T-cell (primary cell): ENCODE results near the gene SIGLEC15. TPM values are rescaled to one million over a fixed set of nuclear protein-coding genes. Genes with fewer than 3 reads are reported as not detected.

ENCODE experiments used
- ATAC-seq, 4 experiments: fragments of 200-7000 bp in 3 of 4; fragments of 150-1000 bp in 1 of 4; cut with Tn5 transposase; replicated peaks in 1 of 4; 1 replicate in 3 of 4; 2 replicates in 1 of 4; pipeline ENCODE4 v1.10.0; 2021; ENCODE audit warnings: moderate library complexity in 3 of 4, mild to moderate bottlenecking in 2 of 4, moderate number of reproducible peaks in 1 of 4
- CTCF ChIA-PET, 2 donors: fragments of 300-600 bp; sonication (Branson Sonifier 250); formaldehyde crosslinking; loops; one replicate each; lab custom pipeline; 2022; ENCODE audit warnings: antibody characterized with exemption in 2 of 2; lab: Charles Lee
- POLR2A ChIA-PET, 2 donors: fragments of 300-600 bp; sonication (Branson Sonifier 250); formaldehyde crosslinking; loops; one replicate each; lab custom pipeline; 2022; ENCODE audit warnings: antibody characterized with exemption in 2 of 2; lab: Charles Lee
- DNase-seq, 35 experiments: peaks; one replicate each; pipeline versions ENCODE4 v3.0.0 to v3.0.0-alpha.2; 2013 to 2023
- H3K27ac ChIP-seq: one replicate; pipeline ENCODE4 v1.5.1; 2013; ENCODE audit warnings: low read length
- H3K27me3 ChIP-seq, 2 experiments: replicated peaks in 1 of 2; 1 replicate in 1 of 2; 2 replicates in 1 of 2; pipeline versions ENCODE4 v1.6.1 to v1.7.0; 2013; ENCODE audit warnings: low read length in 1 of 2, mixed read lengths in 1 of 2; ENCODE audit not compliant: control insufficient read depth in 2 of 2, insufficient read depth in 2 of 2; ENCODE audit errors: extremely low read depth in 1 of 2
- H3K36me3 ChIP-seq, 2 donors: 1 replicate in 1 of 2; 2 replicates in 1 of 2; pipeline versions ENCODE4 v1.6.1 to v1.7.0; 2013; ENCODE audit warnings: low read length in 1 of 2; ENCODE audit not compliant: control insufficient read depth in 2 of 2, insufficient read depth in 1 of 2; ENCODE audit errors: extremely low read depth in 1 of 2
- H3K4me1 ChIP-seq, 2 experiments: 1 replicate in 1 of 2; 2 replicates in 1 of 2; pipeline versions ENCODE4 v1.6.1 to v1.7.0; 2013; ENCODE audit warnings: low read length in 2 of 2, mixed read lengths in 1 of 2; ENCODE audit not compliant: insufficient read depth in 2 of 2, control insufficient read depth in 1 of 2; ENCODE audit errors: extremely low read depth in 1 of 2
- H3K4me3 ChIP-seq, 2 donors: 1 replicate in 1 of 2; 2 replicates in 1 of 2; pipeline versions ENCODE4 v1.5.1 to v1.7.0; 2013; ENCODE audit warnings: mild to moderate bottlenecking in 2 of 2, low read length in 1 of 2, moderate library complexity in 1 of 2; ENCODE audit not compliant: control insufficient read depth in 1 of 2; ENCODE audit errors: extremely low read depth in 1 of 2
- H3K9me3 ChIP-seq: 2 replicates; pipeline ENCODE4 v1.7.0; 2013
- H3K27ac Mint-ChIP-seq, 2 donors: one replicate each; pipeline ENCODE4 v1.8.0; 2020 to 2021; ENCODE audit warnings: mild to moderate bottlenecking in 2 of 2, mixed read lengths in 2 of 2
- H3K27me3 Mint-ChIP-seq, 2 donors: one replicate each; pipeline ENCODE4 v1.8.0; 2021 to 2022; ENCODE audit warnings: mixed read lengths in 2 of 2
- H3K36me3 Mint-ChIP-seq: one replicate; pipeline ENCODE4 v1.8.0; 2021; ENCODE audit warnings: mixed read lengths
- H3K4me1 Mint-ChIP-seq, 3 donors: one replicate each; pipeline ENCODE4 v1.8.0; 2020 to 2022; ENCODE audit warnings: mixed read lengths in 3 of 3, mild to moderate bottlenecking in 1 of 3
- H3K4me3 Mint-ChIP-seq, 3 donors: one replicate each; pipeline ENCODE4 v1.8.0; 2020 to 2022; ENCODE audit warnings: mild to moderate bottlenecking in 3 of 3, mixed read lengths in 3 of 3, moderate library complexity in 3 of 3
- H3K9me3 Mint-ChIP-seq, 3 donors: one replicate each; pipeline ENCODE4 v1.8.0; 2020 to 2022; ENCODE audit warnings: mixed read lengths in 3 of 3
- WGBS: methylation state at CpG from one replicate; pipeline ENCODE4 v1.1.5; 2013; ENCODE audit warnings: missing lambda C conversion rate; ENCODE audit not compliant: insufficient coverage; 5-methylcytosine and 5-hydroxymethylcytosine counted together
- total RNA-seq, 35 experiments: library from RNA in 6 of 35; stranded (reverse) in 6 of 35; fragments of 120-200 nt in 1 of 35; gene quantifications; one replicate each; pipeline versions ENCODE4 v1.2.1 to v1.2.4 and lab custom pipeline; 2013 to 2026

The SIGLEC15 gene
- total RNA-seq, 5 donors from 2014 or later (not counting 1 experiment from before 2014, with no cell fraction given) = 0.33 TPM; not detected in 4

- DNase-seq (peak in 20 of 35 experiments; percentile 14 to 50 (median 27)), ATAC-seq (peak; percentile 44 to 79 (median 54))
- ChIA-PET POLR2A (interaction anchor here in 1 of 2 donors (0.6 kb wide), 1 partner anchor 168 kb away, joined by 3 read pairs; no protein-coding TSS in a partner anchor), CTCF (interaction anchor here (0.6 to 1.1 kb wide), 4 partner anchors 10 to 243 kb away, joined by 3 to 16 read pairs (median 4); no protein-coding TSS in a partner anchor)
- H3K36me3 ChIP-seq = no peaks in the 10 kb centered on the region
- no peaks in the 10 kb centered on the region for H3K9me3 ChIP-seq
- WGBS = 65% methylated on average over 4 of the region's 13 CpGs
- no peak overlapping the region for H3K27ac ChIP-seq
- H3K4me1 ChIP-seq = peaks cover 3 to 16% of the 10 kb centered on the region in 2 experiments
- Mint-ChIP-seq H3K4me3 (peak overlapping the region in 1 of 3 donors; percentile 42), H3K9me3 (no peaks in the 10 kb centered on the region), H3K4me1 (peaks cover 13 to 19% (median 19%) of the 10 kb centered on the region in 3 donors), H3K27me3 (peaks cover 33 to 41% of the 10 kb centered on the region in 2 donors), H3K27ac (no peak overlapping the region), H3K36me3 (no peaks in the 10 kb centered on the region)
- H3K4me3 ChIP-seq = no peak overlapping the region
- H3K27me3 ChIP-seq = peaks cover 0 to 36% of the 10 kb centered on the region in 2 experiments
These were observed 14.2 kb downstream of the SIGLEC15 start for GRCh38 chr18:45839414-45840395.

DNA sequence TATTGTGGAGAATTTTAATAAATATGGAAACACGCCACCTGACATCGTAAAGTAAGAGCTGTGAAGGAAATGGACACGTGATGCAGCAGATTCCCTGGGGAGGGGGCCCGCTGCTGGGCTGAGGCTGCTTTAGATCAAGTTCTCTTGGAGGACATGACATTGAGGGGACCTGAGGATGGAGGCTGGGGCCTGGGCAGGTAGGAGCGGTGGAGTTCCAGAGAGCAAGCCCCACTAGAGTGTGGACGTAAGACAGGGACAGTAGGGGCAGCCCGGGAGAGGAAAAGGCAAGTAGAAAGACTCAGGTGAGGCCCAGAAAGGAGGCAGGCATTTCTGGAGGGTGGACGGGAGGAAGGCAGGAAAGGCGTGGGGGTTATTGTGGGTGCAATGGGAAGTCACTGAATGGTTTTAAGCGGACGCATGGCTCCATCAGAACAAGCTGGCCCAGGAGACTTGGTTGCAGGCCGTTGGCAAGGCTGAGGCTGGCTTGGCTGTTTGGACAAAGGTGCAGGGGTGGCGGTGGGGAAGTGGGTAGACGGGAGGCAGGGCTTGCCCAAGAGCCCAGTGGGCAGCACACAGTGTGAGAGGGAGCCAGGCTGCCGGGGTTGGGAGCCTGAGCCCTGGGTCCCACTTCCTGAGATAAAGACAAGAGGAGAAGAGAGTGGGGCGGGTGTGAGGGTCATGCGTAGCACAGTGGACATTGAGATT lies 15.7 kb downstream of the SIGLEC15 start:
- H3K27ac Mint-ChIP-seq = no peak overlapping the region
- H3K36me3 Mint-ChIP-seq = no peaks in the 10 kb centered on the region
- peaks cover 3 to 16% of the 10 kb centered on the region in 2 experiments for H3K4me1 ChIP-seq
- ChIA-PET POLR2A (no interaction called here), CTCF (no interaction called here)
- H3K4me1 Mint-ChIP-seq = peaks cover 13 to 22% (median 20%) of the 10 kb centered on the region in 3 donors
- ATAC-seq = no peak
- no peaks in the 10 kb centered on the region for H3K9me3 Mint-ChIP-seq
- H3K36me3 ChIP-seq = no peaks in the 10 kb centered on the region
- no peak overlapping the region for H3K4me3 Mint-ChIP-seq
- 83% methylated on average over 17 of the region's 17 CpGs for WGBS
- H3K27me3 Mint-ChIP-seq = peaks cover 25 to 28% of the 10 kb centered on the region in 2 donors
- H3K27ac ChIP-seq = no peak overlapping the region
- peaks cover 0 to 29% of the 10 kb centered on the region in 2 experiments for H3K27me3 ChIP-seq
- DNase-seq = no peak
- no peaks in the 10 kb centered on the region for H3K9me3 ChIP-seq
- H3K4me3 ChIP-seq = no peak overlapping the region

- no peak overlapping the region for H3K27ac ChIP-seq
- H3K4me1 ChIP-seq = peaks cover 3 to 16% of the 10 kb centered on the region in 2 experiments
- H3K4me3 Mint-ChIP-seq = no peak overlapping the region
- no peaks in the 10 kb centered on the region for H3K9me3 Mint-ChIP-seq
- POLR2A ChIA-PET = no interaction called here
- CTCF ChIA-PET = no interaction called here
- 96% methylated on average over 7 of the region's 12 CpGs for WGBS
- H3K36me3 ChIP-seq = no peaks in the 10 kb centered on the region
- no peaks in the 10 kb centered on the region for H3K9me3 ChIP-seq
- ATAC-seq (no peak), DNase-seq (no peak)
- H3K27me3 Mint-ChIP-seq = peaks cover 18 to 21% of the 10 kb centered on the region in 2 donors
- H3K4me1 Mint-ChIP-seq = peaks cover 13 to 18% (median 18%) of the 10 kb centered on the region in 3 donors
- H3K4me3 ChIP-seq = no peak overlapping the region
- H3K36me3 Mint-ChIP-seq = no peaks in the 10 kb centered on the region
- no peak overlapping the region for H3K27ac Mint-ChIP-seq
- peaks cover 0 to 22% of the 10 kb centered on the region in 2 experiments for H3K27me3 ChIP-seq
These were observed 16.4 kb downstream of the SIGLEC15 start for GRCh38 chr18:45841765-45842442.

GRCh38 chr18:45843019-45843418 lies 17.5 kb downstream of the SIGLEC15 start:
- Mint-ChIP-seq H3K27me3 (peaks cover 15 to 19% of the 10 kb centered on the region in 2 donors), H3K9me3 (no peaks in the 10 kb centered on the region), H3K4me1 (peaks cover 13 to 16% (median 15%) of the 10 kb centered on the region in 3 donors), H3K36me3 (no peaks in the 10 kb centered on the region), H3K4me3 (no peak overlapping the region), H3K27ac (no peak overlapping the region)
- WGBS = 94% methylated on average over 4 of the region's 9 CpGs
- ATAC-seq (no peak), DNase-seq (no peak)
- H3K36me3 ChIP-seq = no peaks in the 10 kb centered on the region
- no peaks in the 10 kb centered on the region for H3K9me3 ChIP-seq
- ChIA-PET POLR2A (interaction anchor here in 1 of 2 donors (0.5 kb wide), 1 partner anchor 13 kb away, joined by 4 read pairs; no protein-coding TSS in a partner anchor), CTCF (no interaction called here)
- H3K4me1 ChIP-seq = peaks cover 1 to 11% of the 10 kb centered on the region in 2 experiments
- no peak overlapping the region for H3K4me3 ChIP-seq
- H3K27ac ChIP-seq = no peak overlapping the region
- H3K27me3 ChIP-seq = peaks cover 0 to 15% of the 10 kb centered on the region in 2 experiments

- POLR2A ChIA-PET = no interaction called here
- WGBS = 47% methylated on average over 5 of the region's 7 CpGs
- ATAC-seq (no peak), DNase-seq (no peak)
- Mint-ChIP-seq H3K9me3 (no peaks in the 10 kb centered on the region), H3K27ac (no peak overlapping the region), H3K4me3 (no peak overlapping the region), H3K4me1 (peaks cover 0 to 5% (median 5%) of the 10 kb centered on the region in 3 donors), H3K36me3 (peaks cover 7% of the 10 kb centered on the region), H3K27me3 (peaks cover 4 to 6% of the 10 kb centered on the region in 2 donors)
- Histone ChIP-seq H3K27me3 (no peaks in the 10 kb centered on the region), H3K9me3 (no peaks in the 10 kb centered on the region), H3K27ac (no peak overlapping the region), H3K36me3 (peaks cover 3 to 4% of the 10 kb centered on the region in 2 donors), H3K4me1 (no peaks in the 10 kb centered on the region), H3K4me3 (no peak overlapping the region)
- CTCF ChIA-PET = interaction anchor here in 1 of 2 donors (0.6 kb wide), 1 partner anchor 179 kb away, joined by 6 read pairs; no protein-coding TSS in a partner anchor
These were observed 19.5 kb downstream of the SIGLEC15 start for GRCh38 chr18:45844938-45845337.
